ENCODE data around the gene SPESP1.
"Not testable (repeated sequence)": the region's sequence is repeated elsewhere in the genome, so short reads cannot be mapped to it uniquely, and the experiment has no call there.

Gene SPESP1

GRCh38 chr15:68930268-68931022 lies at the start of gene SPESP1:
SPESP1 (plus strand) TSS chr15:68930525; CDS start chr15:68930654, 129 bp downstream.
- no peak for DNase-seq

- DNase-seq, result no peak
Observed at GRCh38 chr15:68885070-68885469, 45.3 kb upstream of the SPESP1 start.

- no peak for DNase-seq
Observed at GRCh38 chr15:68887120-68887519, 43.2 kb upstream of the SPESP1 start.

GRCh38 chr15:68887819-68888218 lies 42.5 kb upstream of the SPESP1 start:
- DNase-seq, result no peak

GRCh38 chr15:68888419-68888818 lies 41.9 kb upstream of the SPESP1 start:
- DNase-seq, result no peak

- no peak for DNase-seq
Observed at GRCh38 chr15:68894208-68894607, 36.1 kb upstream of the SPESP1 start.

- DNase-seq, result no peak
Observed at GRCh38 chr15:68896178-68896577, 34.1 kb upstream of the SPESP1 start.

GRCh38 chr15:68897016-68897415 lies 33.3 kb upstream of the SPESP1 start:
- peak; percentile 16 for DNase-seq

- no peak for DNase-seq
Observed at GRCh38 chr15:68900027-68900426, 30.3 kb upstream of the SPESP1 start.

- no peak for DNase-seq
Observed at GRCh38 chr15:68907396-68907923, 22.9 kb upstream of the SPESP1 start.

- DNase-seq, result peak; percentile 50
Observed at GRCh38 chr15:68909601-68910100, 20.7 kb upstream of the SPESP1 start.

- no peak for DNase-seq
Observed at GRCh38 chr15:68910341-68910740, 20.0 kb upstream of the SPESP1 start.

- DNase-seq, result no peak
Observed at GRCh38 chr15:68910816-68911215, 19.5 kb upstream of the SPESP1 start.

GRCh38 chr15:68921926-68922325 lies 8.4 kb upstream of the SPESP1 start:
- no peak for DNase-seq

- peak; percentile 69 for DNase-seq
Observed at GRCh38 chr15:68924866-68925560, 5.3 kb upstream of the SPESP1 start.

- no peak for DNase-seq
Observed at GRCh38 chr15:68933001-68933400, 2.7 kb downstream of the SPESP1 start.

- no peak for DNase-seq
Observed at GRCh38 chr15:68934341-68934740, 4.0 kb downstream of the SPESP1 start.

GRCh38 chr15:68935400-68935937 lies 5.1 kb downstream of the SPESP1 start:
- no peak for DNase-seq

GRCh38 chr15:68939501-68939900 lies 9.2 kb downstream of the SPESP1 start:
- no peak for DNase-seq

GRCh38 chr15:68951813-68952212 lies 21.5 kb downstream of the SPESP1 start:
- no peak for DNase-seq

- DNase-seq, result no peak
Observed at GRCh38 chr15:68957696-68958095, 27.4 kb downstream of the SPESP1 start.

GRCh38 chr15:68958597-68958996 lies 28.3 kb downstream of the SPESP1 start:
- DNase-seq, result no peak

- DNase-seq, result no peak
Observed at GRCh38 chr15:68962465-68962864, 32.1 kb downstream of the SPESP1 start.

- not testable (repeated sequence) for DNase-seq
Observed at GRCh38 chr15:68963719-68964118, 33.4 kb downstream of the SPESP1 start.
